Ectodermal cell (in vitro differentiated cells): ENCODE data around the gene ATXN10.

ENCODE experiments used
- H3K27ac ChIP-seq: 2 replicates; pipeline ENCODE4 v1.7.0; 2013; ENCODE audit warnings: mild to moderate bottlenecking, low read depth, low read length; ENCODE audit not compliant: insufficient read depth, poor library complexity, severe bottlenecking
- H3K27me3 ChIP-seq: 2 replicates; pipeline ENCODE4 v1.7.0; 2013; ENCODE audit warnings: mild to moderate bottlenecking, low read length; ENCODE audit not compliant: insufficient read depth, control insufficient read depth, poor library complexity, severe bottlenecking
- H3K36me3 ChIP-seq: one replicate; pipeline ENCODE4 v1.7.0; 2013; ENCODE audit warnings: low read length; ENCODE audit not compliant: control insufficient read depth, insufficient read depth
- H3K4me1 ChIP-seq: one replicate; pipeline ENCODE4 v1.7.0; 2013; ENCODE audit warnings: low read length; ENCODE audit not compliant: control insufficient read depth, insufficient read depth
- H3K4me3 ChIP-seq: 2 replicates; pipeline ENCODE4 v1.7.0; 2013; ENCODE audit warnings: low read depth, low read length, control low read depth; ENCODE audit not compliant: insufficient read depth
- H3K9me3 ChIP-seq: 2 replicates; pipeline ENCODE4 v1.7.0; 2013; ENCODE audit warnings: mild to moderate bottlenecking, low read length, moderate library complexity; ENCODE audit not compliant: control insufficient read depth
- WGBS, 2 experiments: methylation state at CpG; one replicate each; pipeline ENCODE4 v1.1.7; 2013; ENCODE audit warnings: missing lambda C conversion rate in 2 of 2; 5-methylcytosine and 5-hydroxymethylcytosine counted together

The ATXN10 gene

DNA sequence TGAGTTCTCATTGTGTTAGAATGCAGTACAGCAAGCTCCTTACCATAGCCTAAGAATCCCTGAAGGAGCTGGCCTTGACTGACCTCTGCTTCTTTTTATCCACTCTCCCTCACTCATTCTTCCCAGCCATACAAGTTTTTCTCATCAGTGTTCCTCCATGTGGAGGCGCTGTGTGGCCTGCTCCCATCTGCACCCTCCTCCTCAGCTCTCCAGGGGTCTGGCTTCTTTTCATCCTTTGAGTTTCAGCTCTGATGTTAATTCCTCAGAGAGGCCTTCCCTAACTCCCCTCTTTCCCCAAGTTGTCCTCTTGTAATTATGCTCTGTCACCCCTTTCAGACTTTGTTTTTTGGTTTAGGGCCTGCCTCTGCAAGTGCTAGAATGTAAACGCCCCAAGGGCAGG is 160.5 kb downstream of the ATXN10 start:
- no peaks in the 10 kb centered on the region for H3K36me3 ChIP-seq
- no peak overlapping the region for H3K4me3 ChIP-seq
- WGBS, 2 experiments, result 70 to 77% methylated on average over 2 of the region's 2 CpGs
- H3K27ac ChIP-seq, result no peak overlapping the region
- no peaks in the 10 kb centered on the region for H3K9me3 ChIP-seq
- no peaks in the 10 kb centered on the region for H3K27me3 ChIP-seq
- H3K4me1 ChIP-seq, result no peaks in the 10 kb centered on the region

GRCh38 chr22:45832959-45833580 is 161.4 kb downstream of the ATXN10 start:
- no peaks in the 10 kb centered on the region for H3K36me3 ChIP-seq
- no peaks in the 10 kb centered on the region for H3K27me3 ChIP-seq
- 89 to 93% methylated on average over 7 to 8 of the region's 8 CpGs for WGBS, 2 experiments

DNA sequence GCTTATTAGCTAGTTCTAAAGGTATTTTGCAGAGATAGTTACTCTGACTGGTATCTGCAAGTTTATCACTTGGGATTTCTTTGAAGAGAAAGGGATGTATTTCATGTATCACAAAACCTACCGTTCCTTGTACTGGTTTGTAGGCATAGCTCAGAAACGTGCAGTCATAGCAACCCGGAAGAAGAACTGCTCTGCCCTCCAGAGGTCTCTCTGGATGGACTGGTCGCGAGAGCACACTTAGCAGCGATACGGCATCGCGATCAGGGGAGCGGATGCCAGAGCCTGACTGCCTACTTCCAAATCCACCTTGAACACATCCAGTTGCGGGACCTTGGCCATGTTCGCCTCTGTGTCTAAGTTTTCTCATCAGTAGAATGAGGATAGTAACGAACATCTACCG is 162.0 kb downstream of the ATXN10 start:
- H3K27me3 ChIP-seq, result no peaks in the 10 kb centered on the region
- 89% methylated on average over 14 of the region's 14 CpGs for WGBS, 2 experiments
- no peaks in the 10 kb centered on the region for H3K9me3 ChIP-seq
- H3K4me3 ChIP-seq, result no peak overlapping the region
- H3K27ac ChIP-seq, result no peak overlapping the region
- H3K36me3 ChIP-seq, result no peaks in the 10 kb centered on the region
- H3K4me1 ChIP-seq, result peaks cover 12% of the 10 kb centered on the region

More at GRCh38 chr22:45832959-45833580, 161.4 kb downstream of the ATXN10 start:
- Histone ChIP-seq H3K27ac (no peak overlapping the region), H3K9me3 (no peaks in the 10 kb centered on the region), H3K4me3 (no peak overlapping the region), H3K4me1 (peaks cover 7% of the 10 kb centered on the region)

DNA sequence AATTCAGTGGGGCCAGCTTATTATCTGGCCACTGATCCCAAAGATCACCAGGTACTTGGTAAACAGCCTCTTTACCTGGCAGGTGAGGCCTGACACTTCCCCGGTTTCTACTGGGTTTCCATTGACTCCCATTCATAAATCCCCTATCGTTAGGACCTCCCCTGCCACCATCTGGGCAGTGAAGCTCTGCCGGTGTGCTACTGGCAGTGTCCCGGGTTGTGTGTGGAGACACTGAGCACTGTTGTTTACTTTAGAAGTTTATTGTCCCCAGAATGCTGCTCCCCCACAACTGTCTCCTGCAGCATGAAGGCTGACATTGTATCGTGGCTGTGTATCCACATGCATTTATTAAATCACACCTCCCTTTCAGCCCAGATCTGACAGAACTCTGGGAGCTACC is 162.6 kb downstream of the ATXN10 start:
- Histone ChIP-seq H3K4me1 (peaks cover 18% of the 10 kb centered on the region), H3K4me3 (no peak overlapping the region), H3K9me3 (no peaks in the 10 kb centered on the region), H3K27ac (no peak overlapping the region), H3K36me3 (no peaks in the 10 kb centered on the region), H3K27me3 (no peaks in the 10 kb centered on the region)
- WGBS, 2 experiments, result 83 to 85% methylated on average over 5 of the region's 5 CpGs

DNA sequence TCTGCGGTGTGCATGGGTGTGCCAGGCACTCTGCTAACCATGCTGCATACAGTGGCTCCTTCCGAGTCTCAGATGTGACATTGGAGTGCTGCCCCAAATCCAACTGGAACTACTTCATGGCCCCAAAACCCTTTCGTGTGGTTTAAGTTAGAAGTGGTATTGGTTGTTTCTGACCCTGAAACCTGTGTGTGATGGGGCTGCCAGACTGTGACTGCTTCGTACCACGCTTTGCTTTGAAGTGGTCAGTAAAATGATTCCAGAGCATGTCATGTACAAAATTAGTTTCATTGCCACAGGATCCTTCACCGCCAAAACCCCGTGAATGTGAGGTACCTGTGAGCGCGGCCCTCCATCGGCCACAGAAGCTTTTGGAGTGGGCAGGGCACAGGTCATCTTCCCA is 163.2 kb downstream of the ATXN10 start:
- no peaks in the 10 kb centered on the region for H3K36me3 ChIP-seq

GRCh38 chr22:45836418-45837169 is 165.0 kb downstream of the ATXN10 start:
- Histone ChIP-seq H3K36me3 (no peaks in the 10 kb centered on the region), H3K9me3 (no peaks in the 10 kb centered on the region), H3K27me3 (no peaks in the 10 kb centered on the region), H3K4me1 (peaks cover 29% of the 10 kb centered on the region), H3K27ac (no peak overlapping the region), H3K4me3 (no peak overlapping the region)
- 90 to 96% methylated on average over 5 to 6 of the region's 8 CpGs for WGBS, 2 experiments

More for the DNA sequence above, 163.2 kb downstream of the ATXN10 start:
- Histone ChIP-seq H3K4me1 (peaks cover 21% of the 10 kb centered on the region), H3K9me3 (no peaks in the 10 kb centered on the region), H3K27ac (peak overlapping the region; percentile 26), H3K4me3 (no peak overlapping the region), H3K27me3 (no peaks in the 10 kb centered on the region)
- WGBS, 2 experiments, result 97% methylated on average over 10 of the region's 10 CpGs

DNA sequence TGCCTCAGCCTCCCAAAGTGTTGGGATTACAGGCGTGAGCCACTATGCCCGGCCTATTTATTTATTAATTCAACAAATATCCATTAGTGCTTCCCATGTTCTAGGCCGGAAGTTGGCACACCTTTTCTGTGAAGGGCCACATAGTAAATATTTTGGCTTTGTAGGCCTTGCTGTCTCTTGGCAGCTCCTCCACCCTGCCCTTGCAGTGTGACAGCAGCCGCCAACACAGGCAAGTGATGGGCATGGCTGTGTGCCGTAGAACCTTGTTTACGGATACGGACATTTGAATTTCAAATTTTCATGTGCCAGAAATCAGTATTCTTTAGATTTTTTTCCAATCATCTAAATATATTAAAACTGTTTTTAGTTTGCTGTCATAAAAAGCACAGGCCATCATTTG is 165.9 kb downstream of the ATXN10 start:
- H3K4me3 ChIP-seq, result no peak overlapping the region
- peaks cover 38% of the 10 kb centered on the region for H3K4me1 ChIP-seq
- no peaks in the 10 kb centered on the region for H3K27me3 ChIP-seq
- WGBS, 2 experiments, result 92 to 98% methylated on average over 7 of the region's 7 CpGs
- H3K27ac ChIP-seq, result no peak overlapping the region
- no peaks in the 10 kb centered on the region for H3K36me3 ChIP-seq
- H3K9me3 ChIP-seq, result no peaks in the 10 kb centered on the region

DNA sequence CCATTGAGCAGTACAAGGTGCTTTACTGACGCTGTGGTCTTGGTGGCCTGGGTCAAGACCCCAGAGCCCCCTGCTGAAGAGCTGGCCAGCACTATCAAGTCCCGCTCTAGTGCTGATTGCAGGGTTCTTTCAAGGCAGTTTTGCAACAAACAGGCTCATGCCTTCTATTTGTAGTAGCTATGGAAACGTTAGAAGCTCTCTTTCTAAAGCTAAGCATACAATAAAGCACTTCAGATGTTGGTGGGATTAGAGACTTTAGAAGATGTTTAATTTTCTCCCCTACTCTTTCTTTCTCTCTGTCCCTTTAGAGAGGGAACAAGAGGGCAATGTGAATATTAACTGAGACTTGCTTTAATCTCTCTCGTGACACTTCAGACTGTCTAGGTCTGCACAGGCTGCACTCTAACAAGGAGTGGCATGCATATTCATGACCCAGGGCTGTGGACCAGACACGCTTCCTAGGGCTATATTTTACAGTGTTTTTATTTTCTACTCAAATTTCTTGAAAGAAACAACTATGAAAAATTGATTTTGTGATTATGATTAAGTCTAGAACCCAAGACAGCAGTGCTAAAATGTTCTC is 166.8 kb downstream of the ATXN10 start:
- Histone ChIP-seq H3K4me1 (peaks cover 47% of the 10 kb centered on the region), H3K36me3 (no peaks in the 10 kb centered on the region), H3K27me3 (no peaks in the 10 kb centered on the region), H3K4me3 (no peak overlapping the region), H3K9me3 (no peaks in the 10 kb centered on the region), H3K27ac (peak overlapping the region; percentile 48)
- WGBS, 2 experiments, result 71 to 75% methylated on average over 3 to 5 of the region's 5 CpGs

GRCh38 chr22:45840483-45840882 is 168.8 kb downstream of the ATXN10 start:
- no peaks in the 10 kb centered on the region for H3K36me3 ChIP-seq
- H3K27me3 ChIP-seq, result no peaks in the 10 kb centered on the region
- no peaks in the 10 kb centered on the region for H3K9me3 ChIP-seq
- no peak overlapping the region for H3K27ac ChIP-seq
- H3K4me3 ChIP-seq, result no peak overlapping the region
- 88 to 89% methylated on average over 8 of the region's 8 CpGs for WGBS, 2 experiments
- peaks cover 65% of the 10 kb centered on the region for H3K4me1 ChIP-seq

GRCh38 chr22:45842291-45842991 is 170.8 kb downstream of the ATXN10 start:
- H3K27ac ChIP-seq, result peak overlapping the region; percentile 44
- no peaks in the 10 kb centered on the region for H3K36me3 ChIP-seq
- 70 to 80% methylated on average over 12 of the region's 12 CpGs for WGBS, 2 experiments
- no peaks in the 10 kb centered on the region for H3K27me3 ChIP-seq
- H3K9me3 ChIP-seq, result no peaks in the 10 kb centered on the region
- H3K4me1 ChIP-seq, result peaks cover 77% of the 10 kb centered on the region
- peak overlapping the region; percentile 20 for H3K4me3 ChIP-seq
